ENCODE results near the gene NANOS1. TPM values are rescaled to one million over a fixed set of nuclear protein-coding genes. Genes with fewer than 3 reads are reported as not detected.

The NANOS1 gene
- total RNA-seq, 4 donors from 2014 or later: 2.3 to 2.9 (median 2.7) TPM

GRCh38 chr10:119030421-119031250, 1.1 kb downstream of the NANOS1 start:
- no peak for DNase-seq (ENCODE audit: low spot score in 2 of 2)
- peaks cover 23% of the 10 kb centered on the region for H3K36me3 ChIP-seq
- TF ChIP-seq POLR2A (IDR thresholded peaks at IDR 0.05) (no peak), EP300 (IDR thresholded peaks at IDR 0.05) (no peak), POLR2AphosphoS5 (IDR thresholded peaks at IDR 0.05) (no peak)
- TF ChIP-seq, protein P1, sequence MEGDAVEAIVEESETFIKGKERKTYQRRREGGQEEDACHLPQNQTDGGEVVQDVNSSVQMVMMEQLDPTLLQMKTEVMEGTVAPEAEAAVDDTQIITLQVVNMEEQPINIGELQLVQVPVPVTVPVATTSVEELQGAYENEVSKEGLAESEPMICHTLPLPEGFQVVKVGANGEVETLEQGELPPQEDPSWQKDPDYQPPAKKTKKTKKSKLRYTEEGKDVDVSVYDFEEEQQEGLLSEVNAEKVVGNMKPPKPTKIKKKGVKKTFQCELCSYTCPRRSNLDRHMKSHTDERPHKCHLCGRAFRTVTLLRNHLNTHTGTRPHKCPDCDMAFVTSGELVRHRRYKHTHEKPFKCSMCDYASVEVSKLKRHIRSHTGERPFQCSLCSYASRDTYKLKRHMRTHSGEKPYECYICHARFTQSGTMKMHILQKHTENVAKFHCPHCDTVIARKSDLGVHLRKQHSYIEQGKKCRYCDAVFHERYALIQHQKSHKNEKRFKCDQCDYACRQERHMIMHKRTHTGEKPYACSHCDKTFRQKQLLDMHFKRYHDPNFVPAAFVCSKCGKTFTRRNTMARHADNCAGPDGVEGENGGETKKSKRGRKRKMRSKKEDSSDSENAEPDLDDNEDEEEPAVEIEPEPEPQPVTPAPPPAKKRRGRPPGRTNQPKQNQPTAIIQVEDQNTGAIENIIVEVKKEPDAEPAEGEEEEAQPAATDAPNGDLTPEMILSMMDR (IDR thresholded peaks at IDR 0.05): no peak
- H3K9me3 ChIP-seq: no peaks in the 10 kb centered on the region
- H3K4me3 ChIP-seq: peak overlapping the region; percentile 71
- H3K4me1 ChIP-seq: peaks cover 22% of the 10 kb centered on the region
- no peaks in the 10 kb centered on the region for H3K27me3 ChIP-seq
- 31% methylated on average over 10 of the region's 65 CpGs for WGBS
- no peak overlapping the region for H3K27ac ChIP-seq

DNA sequence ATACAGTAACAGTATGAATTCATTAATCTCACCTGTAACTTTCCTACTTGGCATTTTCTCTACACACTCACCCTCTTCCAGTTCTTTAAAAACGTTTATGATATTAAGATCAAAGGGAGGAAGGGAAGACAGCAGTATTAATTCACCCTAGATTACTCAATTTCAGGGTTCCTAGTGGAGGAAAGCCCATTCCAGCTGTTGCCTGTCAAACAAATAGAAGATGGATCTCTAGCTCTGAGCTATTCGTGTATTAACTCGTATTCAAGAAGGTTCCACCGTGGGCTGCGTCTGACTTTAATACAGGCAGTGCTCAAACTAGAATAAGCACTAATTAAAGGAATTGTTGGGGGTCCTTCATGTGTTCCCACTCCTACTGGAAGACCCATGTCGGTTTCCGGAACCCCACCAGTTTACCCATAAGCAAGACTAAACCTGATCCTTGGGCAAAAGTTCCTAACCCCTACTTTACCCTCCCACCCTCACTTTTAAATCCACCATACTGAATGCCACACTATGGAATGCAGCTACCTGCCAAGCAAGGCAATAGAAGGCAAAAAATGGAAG, 2.1 kb downstream of the NANOS1 start:
- no peak for DNase-seq (ENCODE audit: low spot score in 2 of 2)
- 51% methylated on average over 7 of the region's 7 CpGs for WGBS
- H3K27me3 ChIP-seq: no peaks in the 10 kb centered on the region
- no peak overlapping the region for H3K27ac ChIP-seq
- peaks cover 18% of the 10 kb centered on the region for H3K4me1 ChIP-seq
- H3K4me3 ChIP-seq: no peak overlapping the region
- peaks cover 33% of the 10 kb centered on the region for H3K36me3 ChIP-seq
- no peaks in the 10 kb centered on the region for H3K9me3 ChIP-seq
- no peak for TF ChIP-seq POLR2AphosphoS5 (IDR thresholded peaks at IDR 0.05)
- no peak for TF ChIP-seq EP300 (IDR thresholded peaks at IDR 0.05)
- TF ChIP-seq, protein P1 (IDR thresholded peaks at IDR 0.05): no peak
- TF ChIP-seq POLR2A (IDR thresholded peaks at IDR 0.05): no peak

DNA sequence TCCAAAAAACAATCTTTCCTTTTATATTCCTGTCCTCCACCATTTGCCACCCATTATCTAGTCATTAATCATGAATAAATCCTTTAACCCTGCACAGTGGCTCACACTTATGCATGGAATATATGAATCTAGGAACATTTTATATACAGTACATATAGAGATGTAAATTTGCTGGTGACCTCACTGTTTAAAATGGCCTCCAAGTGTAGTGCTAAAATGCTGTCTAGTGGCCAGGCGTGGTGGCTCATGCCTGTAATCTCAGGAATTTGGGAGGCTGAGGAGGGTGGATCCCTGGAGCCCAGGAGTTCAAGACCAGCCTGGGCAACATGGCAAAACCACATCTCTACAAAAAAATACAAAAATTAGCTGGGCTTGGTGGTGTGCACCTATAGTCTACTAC, 9.6 kb downstream of the NANOS1 start:
- no peaks in the 10 kb centered on the region for H3K9me3 ChIP-seq
- WGBS: 64% methylated on average over 1 of the region's 1 CpG
- TF ChIP-seq EP300 (IDR thresholded peaks at IDR 0.05): no peak
- no peak for TF ChIP-seq POLR2A (IDR thresholded peaks at IDR 0.05)
- no peak for TF ChIP-seq POLR2AphosphoS5 (IDR thresholded peaks at IDR 0.05)
- TF ChIP-seq, protein P1 (IDR thresholded peaks at IDR 0.05): no peak
- H3K36me3 ChIP-seq: peaks cover 91% of the 10 kb centered on the region
- no peak overlapping the region for H3K4me3 ChIP-seq
- no peaks in the 10 kb centered on the region for H3K27me3 ChIP-seq
- no peaks in the 10 kb centered on the region for H3K4me1 ChIP-seq
- no peak overlapping the region for H3K27ac ChIP-seq
- no peak for DNase-seq (ENCODE audit: low spot score in 2 of 2)

DNA sequence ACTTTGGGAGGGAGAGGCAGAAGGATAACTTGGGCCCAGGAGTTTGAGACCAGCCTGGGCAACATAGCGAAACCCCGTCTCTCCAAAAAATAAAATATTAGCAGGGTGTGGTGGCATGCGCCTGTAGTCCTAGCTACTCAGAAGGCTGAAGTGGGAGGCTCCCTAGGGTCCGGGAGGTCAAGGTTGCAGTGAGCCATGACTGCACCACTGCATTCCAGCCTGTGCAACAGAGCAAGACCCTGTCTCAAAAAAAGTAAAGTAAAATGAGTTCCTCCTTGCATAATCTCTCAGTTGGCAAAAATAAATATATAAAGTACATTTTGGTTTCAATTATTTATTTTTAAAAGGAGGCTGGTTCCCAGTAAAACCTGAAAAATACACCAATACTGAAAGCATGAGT, 11.8 kb downstream of the NANOS1 start:
- no peaks in the 10 kb centered on the region for H3K27me3 ChIP-seq
- DNase-seq (ENCODE audit: low spot score in 2 of 2): no peak
- H3K36me3 ChIP-seq: peaks cover 97% of the 10 kb centered on the region
- no peaks in the 10 kb centered on the region for H3K4me1 ChIP-seq
- 93% methylated on average over 4 of the region's 4 CpGs for WGBS
- no peaks in the 10 kb centered on the region for H3K9me3 ChIP-seq
- no peak for TF ChIP-seq POLR2A (IDR thresholded peaks at IDR 0.05)
- H3K27ac ChIP-seq: no peak overlapping the region
- no peak overlapping the region for H3K4me3 ChIP-seq

DNA sequence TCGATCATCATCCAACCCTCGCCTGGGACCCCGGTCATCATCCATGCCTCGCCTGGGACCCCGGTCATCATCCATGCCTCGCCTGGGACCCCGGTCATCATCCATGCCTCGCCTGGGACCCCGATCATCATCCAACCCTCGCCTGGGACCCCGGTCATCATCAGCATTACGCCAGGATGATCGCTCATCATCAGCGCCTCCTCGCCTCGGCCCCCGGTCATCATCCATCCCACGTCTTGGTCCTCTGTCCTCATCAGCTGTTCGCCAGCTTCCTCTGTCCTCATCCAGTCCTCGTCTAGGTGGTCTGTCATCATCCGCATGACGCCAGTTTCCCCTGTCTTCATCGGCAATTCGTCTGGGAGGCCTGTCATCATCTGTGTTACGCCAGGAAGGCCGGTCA, 12.7 kb downstream of the NANOS1 start:
- WGBS: 96% methylated on average over 26 of the region's 26 CpGs
- Histone ChIP-seq H3K27me3 (no peaks in the 10 kb centered on the region), H3K9me3 (no peaks in the 10 kb centered on the region), H3K4me3 (no peak overlapping the region), H3K36me3 (peaks cover 96% of the 10 kb centered on the region), H3K4me1 (no peaks in the 10 kb centered on the region), H3K27ac (no peak overlapping the region)
- no peak for DNase-seq (ENCODE audit: low spot score in 2 of 2)
- TF ChIP-seq EP300 (IDR thresholded peaks at IDR 0.05): no peak
- TF ChIP-seq POLR2AphosphoS5 (IDR thresholded peaks at IDR 0.05): no peak
- TF ChIP-seq, protein P1 (IDR thresholded peaks at IDR 0.05): no peak
- TF ChIP-seq POLR2A (IDR thresholded peaks at IDR 0.05): no peak

All from suprapubic skin (tissue), 4 donors.